PC-9 (cell line): ENCODE measurements around the gene ELL3. TPM values are rescaled to one million over a fixed set of nuclear protein-coding genes. Genes with fewer than 3 reads are reported as not detected.
"Not testable (repeated sequence)": the region's sequence is repeated elsewhere in the genome, so short reads cannot be mapped to it uniquely, and the experiment has no call there.

Experiments used
- BruUV-seq: library from RNA; stranded (reverse); fragments of 400-500 nt; replicated peaks from 2 replicates; lab custom pipeline; 2021; lab: Mats Ljungman, UMichigan
- CTCF ChIA-PET: fragments of 300-600 bp; sonication (Branson Sonifier 250); formaldehyde crosslinking; loops from one replicate; lab custom pipeline; 2022; ENCODE audit warnings: antibody characterized with exemption; lab: Charles Lee
- POLR2A ChIA-PET: fragments of 300-600 bp; sonication (Branson Sonifier 250); formaldehyde crosslinking; loops from one replicate; lab custom pipeline; 2022; ENCODE audit warnings: antibody characterized with exemption; ENCODE audit not compliant: unreplicated experiment; lab: Charles Lee
- DNase-seq, 2 experiments: peaks; one replicate each; pipeline versions ENCODE4 v3.0.0 to v3.0.0-alpha.2; 2015 to 2022; ENCODE audit warnings: mixed read lengths in 1 of 2
- H2AFZ ChIP-seq: fragments of 200-600 bp; sonication (generic); 2 replicates; pipeline ENCODE4 v1.8.1; 2017; ENCODE audit warnings: antibody characterized with exemption
- H3F3A ChIP-seq: fragments of 200-600 bp; sonication (generic); 2 replicates; pipeline ENCODE4 v1.8.1; 2017; ENCODE audit warnings: antibody characterized with exemption, mild to moderate bottlenecking, low read depth; ENCODE audit not compliant: insufficient read depth
- H3K27ac ChIP-seq: fragments of 200-600 bp; sonication (generic); 2 replicates; pipeline ENCODE4 v1.6.1; 2016; ENCODE audit warnings: mixed run types
- H3K27me3 ChIP-seq: fragments of 200-600 bp; sonication (generic); 2 replicates; pipeline ENCODE4 v1.6.1; 2016; ENCODE audit warnings: low read depth, mixed run types; ENCODE audit not compliant: insufficient read depth
- H3K36me3 ChIP-seq: fragments of 200-600 bp; sonication (generic); 2 replicates; pipeline ENCODE4 v1.6.1; 2016; ENCODE audit warnings: low read depth, mixed run types
- H3K4me1 ChIP-seq: fragments of 200-600 bp; sonication (generic); replicated peaks from 2 replicates; pipeline ENCODE4 v1.6.1; 2016; ENCODE audit warnings: mixed run types; ENCODE audit not compliant: insufficient read depth
- H3K4me2 ChIP-seq: fragments of 200-600 bp; sonication (generic); 2 replicates; pipeline ENCODE4 v1.6.1; 2017; ENCODE audit warnings: mixed run types
- H3K4me3 ChIP-seq: fragments of 200-600 bp; sonication (generic); 2 replicates; pipeline ENCODE4 v1.6.1; 2016; ENCODE audit warnings: mixed run types
- H3K79me2 ChIP-seq: fragments of 200-600 bp; sonication (generic); 2 replicates; pipeline ENCODE4 v1.6.1; 2017; ENCODE audit warnings: low read depth, mixed run types
- H3K9me2 ChIP-seq: fragments of 200-600 bp; sonication (generic); 2 replicates; pipeline ENCODE4 v1.8.1; 2017; ENCODE audit warnings: mild to moderate bottlenecking; ENCODE audit not compliant: insufficient read depth
- H3K9me3 ChIP-seq: fragments of 200-600 bp; sonication (generic); 2 replicates; pipeline ENCODE4 v1.8.1; 2016; ENCODE audit warnings: low read depth; ENCODE audit not compliant: insufficient read depth
- H4K20me1 ChIP-seq: fragments of 200-600 bp; sonication (generic); 2 replicates; pipeline ENCODE4 v1.8.1; 2017; ENCODE audit not compliant: insufficient read depth
- EZH2 ChIP-seq: fragments of 200-600 bp; sonication (generic); IDR thresholded peaks from 2 replicates; pipeline ENCODE4 v1.8.0; 2017; ENCODE audit warnings: antibody characterized with exemption, low read depth
- intact Hi-C: fragments of 100-400 bp; cut with micrococcal nuclease; formaldehyde crosslinking; loops from one replicate; pipeline ENCODE4 v1.10.0; 2022; ENCODE audit not compliant: unreplicated experiment
- total RNA-seq: library from RNA; stranded (reverse); gene quantifications from 2 replicates; pipeline ENCODE4 v1.2.3, GENCODE V29; 2021
- TF ChIP-seq, protein P1 (sequence below): fragments of 200-600 bp; sonication (generic); conservative IDR thresholded peaks from 2 replicates; pipeline ENCODE4 v1.6.1; 2017; ENCODE audit warnings: mixed run types, antibody characterized with exemption, mild to moderate bottlenecking, moderate library complexity

Gene ELL3
- total RNA-seq, 1 experiment from 2014 or later, result 6.1 TPM

DNA sequence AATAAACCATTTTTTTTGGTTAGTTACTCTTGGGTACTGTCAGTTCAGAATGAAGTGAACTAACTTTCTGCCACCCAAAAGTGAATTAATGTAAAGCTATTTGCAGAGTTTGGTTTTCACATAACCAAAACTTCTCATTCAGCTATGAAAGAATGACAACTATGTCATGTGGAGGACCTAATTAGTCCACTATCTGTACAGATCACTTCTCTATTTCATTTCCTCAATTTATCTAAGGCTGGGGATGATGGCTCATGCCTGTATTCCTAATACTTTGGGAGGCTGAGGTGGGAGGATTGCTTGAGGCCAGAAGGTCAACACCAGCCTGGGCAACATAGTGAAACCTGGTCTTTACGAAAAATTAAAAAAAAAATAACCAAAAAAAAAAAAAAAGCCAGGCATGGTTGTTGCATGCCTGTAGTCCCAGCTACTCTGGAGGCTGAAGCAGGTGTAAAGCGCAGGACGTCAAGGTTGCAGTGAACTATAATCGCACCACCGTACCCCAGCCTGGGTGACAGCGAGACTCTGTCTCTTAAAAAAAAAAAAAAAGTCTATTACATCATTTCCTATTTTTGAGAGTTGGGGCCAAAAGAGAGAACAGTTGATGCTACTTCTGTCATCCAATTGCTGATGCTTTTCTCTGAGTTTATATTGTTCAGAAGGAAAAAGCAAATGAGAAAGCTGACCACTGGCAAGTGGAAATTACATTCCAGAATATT, 32.4 kb upstream of the ELL3 start:
- Histone ChIP-seq H3K4me1 (no peaks in the 10 kb centered on the region), H2AFZ (no peak overlapping the region), H3K27me3 (no peaks in the 10 kb centered on the region), H3K4me3 (no peak overlapping the region), H3K27ac (no peak overlapping the region), H3K9me2 (no peaks in the 10 kb centered on the region), H3K36me3 (peaks cover 11% of the 10 kb centered on the region; the same call in 1 of the 2 replicates), H3K79me2 (no peaks in the 10 kb centered on the region), H3K9me3 (no peaks in the 10 kb centered on the region), H3F3A (no peaks in the 10 kb centered on the region; the same call in 1 of the 2 replicates), H3K4me2 (no peak overlapping the region), H4K20me1 (no peaks in the 10 kb centered on the region)
- ChIA-PET CTCF (no interaction called here), POLR2A (interaction anchor here (0.6 kb wide), 1 partner anchor 16 kb away, joined by 3 read pairs; the partner anchor contains the start of gene MFAP1)
- no peak for DNase-seq
- TF ChIP-seq EZH2, result no peak
- TF ChIP-seq, protein P1, sequence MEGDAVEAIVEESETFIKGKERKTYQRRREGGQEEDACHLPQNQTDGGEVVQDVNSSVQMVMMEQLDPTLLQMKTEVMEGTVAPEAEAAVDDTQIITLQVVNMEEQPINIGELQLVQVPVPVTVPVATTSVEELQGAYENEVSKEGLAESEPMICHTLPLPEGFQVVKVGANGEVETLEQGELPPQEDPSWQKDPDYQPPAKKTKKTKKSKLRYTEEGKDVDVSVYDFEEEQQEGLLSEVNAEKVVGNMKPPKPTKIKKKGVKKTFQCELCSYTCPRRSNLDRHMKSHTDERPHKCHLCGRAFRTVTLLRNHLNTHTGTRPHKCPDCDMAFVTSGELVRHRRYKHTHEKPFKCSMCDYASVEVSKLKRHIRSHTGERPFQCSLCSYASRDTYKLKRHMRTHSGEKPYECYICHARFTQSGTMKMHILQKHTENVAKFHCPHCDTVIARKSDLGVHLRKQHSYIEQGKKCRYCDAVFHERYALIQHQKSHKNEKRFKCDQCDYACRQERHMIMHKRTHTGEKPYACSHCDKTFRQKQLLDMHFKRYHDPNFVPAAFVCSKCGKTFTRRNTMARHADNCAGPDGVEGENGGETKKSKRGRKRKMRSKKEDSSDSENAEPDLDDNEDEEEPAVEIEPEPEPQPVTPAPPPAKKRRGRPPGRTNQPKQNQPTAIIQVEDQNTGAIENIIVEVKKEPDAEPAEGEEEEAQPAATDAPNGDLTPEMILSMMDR, result no peak
- intact Hi-C loops, result no loop called here
- no TSS peak for BruUV-seq

DNA sequence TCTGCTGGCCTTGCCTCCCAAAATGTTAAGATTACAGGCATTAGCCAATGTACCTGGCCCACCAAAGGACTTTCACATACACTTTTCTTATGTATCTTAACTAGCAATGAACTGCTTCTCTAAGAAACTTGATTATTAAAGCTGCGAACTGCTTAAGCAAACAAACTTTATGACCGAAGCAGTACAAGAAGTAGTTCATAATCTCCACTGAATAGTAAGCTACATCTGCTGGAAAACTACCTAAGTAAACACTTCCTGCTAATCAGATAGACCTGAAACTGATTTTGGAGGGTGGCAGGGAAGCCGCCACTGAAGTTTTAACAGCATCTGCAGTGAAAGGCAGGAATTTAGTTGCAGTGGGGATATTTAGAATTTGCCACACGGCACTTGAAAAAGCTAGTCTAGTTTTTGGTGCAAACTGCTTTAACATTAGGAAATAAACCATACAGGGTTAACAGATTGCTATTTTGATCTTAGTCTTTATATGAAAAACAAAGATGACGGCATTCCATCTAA, 31.7 kb upstream of the ELL3 start:
- no TSS peak for BruUV-seq
- Histone ChIP-seq H3K9me3 (no peaks in the 10 kb centered on the region), H3K27ac (no peak overlapping the region), H3F3A (no peaks in the 10 kb centered on the region; the same call in 1 of the 2 replicates), H4K20me1 (no peaks in the 10 kb centered on the region), H3K36me3 (peaks cover 7% of the 10 kb centered on the region; the same call in 1 of the 2 replicates), H3K9me2 (no peaks in the 10 kb centered on the region), H3K4me2 (no peak overlapping the region), H2AFZ (no peak overlapping the region), H3K27me3 (no peaks in the 10 kb centered on the region), H3K79me2 (no peaks in the 10 kb centered on the region), H3K4me3 (no peak overlapping the region), H3K4me1 (no peaks in the 10 kb centered on the region)
- intact Hi-C loops, result no loop called here
- DNase-seq, result no peak
- ChIA-PET POLR2A (interaction anchor here (0.6 kb wide), 1 partner anchor 16 kb away, joined by 3 read pairs; the partner anchor contains the start of gene MFAP1), CTCF (no interaction called here)
- TF ChIP-seq EZH2, result no peak
- TF ChIP-seq, protein P1, result no peak

DNA sequence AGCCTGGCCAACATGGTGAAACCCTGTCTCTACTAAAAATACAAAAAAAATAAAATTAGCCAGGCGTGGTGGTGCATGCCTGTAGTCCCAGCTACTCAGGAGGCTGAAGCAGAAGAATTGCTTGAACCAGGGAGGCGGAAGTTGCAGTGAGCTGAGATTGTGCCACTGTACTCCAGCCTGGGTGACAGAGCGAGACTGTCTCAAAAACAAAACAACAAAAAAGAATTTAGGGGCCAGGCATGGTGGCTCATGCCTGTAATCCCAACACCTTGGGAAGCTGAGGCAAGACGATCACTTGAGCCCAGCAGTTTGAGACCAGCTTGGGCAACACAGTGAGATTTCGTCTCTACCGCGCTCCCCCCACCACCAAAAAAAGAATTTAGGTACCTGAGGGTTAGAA, 25.9 kb upstream of the ELL3 start:
- H3K4me3 ChIP-seq, CTCF ChIA-PET, BruUV-seq, H3K27me3 ChIP-seq, H2AFZ ChIP-seq, H3K27ac ChIP-seq, H3K36me3 ChIP-seq, H3K9me2 ChIP-seq, H3K4me2 ChIP-seq, DNase-seq, H4K20me1 ChIP-seq, H3K9me3 ChIP-seq, intact Hi-C loops: not testable (repeated sequence)
- Histone ChIP-seq H3K4me1 (peaks cover 14% of the 10 kb centered on the region), H3F3A (peaks cover 15% of the 10 kb centered on the region; the same call in 1 of the 2 replicates), H3K79me2 (peaks cover 16% of the 10 kb centered on the region)
- POLR2A ChIA-PET, result interaction anchor here (0.7 kb wide), 1 partner anchor 33 kb away, joined by 6 read pairs; no protein-coding TSS in a partner anchor
